GM23338 (cell line): ENCODE data around the gene GAREM1. TPM values are rescaled to one million over a fixed set of nuclear protein-coding genes. Genes with fewer than 3 reads are reported as not detected.

Experiments used
- ATAC-seq: fragments of 200-7000 bp; cut with Tn5 transposase; 3 replicates; pipeline ENCODE4 v1.9.1; 2020
- DNase-seq: peaks from one replicate; pipeline ENCODE4 v3.0.0-alpha.2; 2015; ENCODE audit warnings: low spot score
- H2AFZ ChIP-seq: fragments of 200-600 bp; sonication (generic); 2 replicates; pipeline ENCODE4 v1.8.0; 2016; ENCODE audit warnings: antibody characterized with exemption, mild to moderate bottlenecking, moderate library complexity
- H3F3A ChIP-seq: fragments of 200-600 bp; sonication (generic); replicated peaks from 2 replicates; pipeline ENCODE4 v1.8.0; 2017; ENCODE audit warnings: antibody characterized with exemption, mixed run types, low read depth
- H3K27ac ChIP-seq: fragments of 200-600 bp; sonication (generic); 2 replicates; pipeline ENCODE4 v1.6.1; 2016; ENCODE audit warnings: low read depth
- H3K27me3 ChIP-seq: fragments of 200-600 bp; sonication (generic); 2 replicates; pipeline ENCODE4 v1.8.0; 2016; ENCODE audit warnings: mild to moderate bottlenecking, mixed run types, moderate library complexity; ENCODE audit not compliant: insufficient read depth
- H3K36me3 ChIP-seq: fragments of 200-600 bp; sonication (generic); 2 replicates; pipeline ENCODE4 v1.8.0; 2016; ENCODE audit warnings: mild to moderate bottlenecking; ENCODE audit not compliant: insufficient read depth
- H3K4me1 ChIP-seq: fragments of 200-600 bp; sonication (generic); 2 replicates; pipeline ENCODE4 v1.8.0; 2016; ENCODE audit warnings: mild to moderate bottlenecking, moderate library complexity; ENCODE audit not compliant: insufficient read depth
- H3K4me2 ChIP-seq: fragments of 200-600 bp; sonication (generic); 2 replicates; pipeline ENCODE4 v1.7.1; 2017; ENCODE audit warnings: mixed run types
- H3K4me3 ChIP-seq: fragments of 200-600 bp; sonication (generic); 2 replicates; pipeline ENCODE4 v1.6.1; 2016; ENCODE audit warnings: mixed run types
- H3K79me2 ChIP-seq: fragments of 200-600 bp; sonication (generic); replicated peaks from 2 replicates; pipeline ENCODE4 v1.8.0; 2017; ENCODE audit warnings: mild to moderate bottlenecking; ENCODE audit not compliant: insufficient read depth
- H3K9me2 ChIP-seq: fragments of 200-600 bp; sonication (generic); 2 replicates; pipeline ENCODE4 v1.8.0; 2017; ENCODE audit not compliant: insufficient read depth
- H4K20me1 ChIP-seq: fragments of 200-600 bp; sonication (generic); replicated peaks from 2 replicates; pipeline ENCODE4 v1.8.0; 2017; ENCODE audit warnings: mild to moderate bottlenecking; ENCODE audit not compliant: insufficient read depth
- H3K27ac Mint-ChIP-seq: 2 replicates; pipeline ENCODE4 v1.8.0; 2020; ENCODE audit warnings: inconsistent platforms, mild to moderate bottlenecking, moderate library complexity, mixed read lengths
- H3K27me3 Mint-ChIP-seq: 3 replicates; pipeline ENCODE4 v1.8.0; 2022; ENCODE audit warnings: low read depth, mild to moderate bottlenecking, moderate library complexity, mixed read lengths, inconsistent platforms; ENCODE audit not compliant: insufficient read depth, poor library complexity
- H3K36me3 Mint-ChIP-seq: 3 replicates; pipeline ENCODE4 v1.8.0; 2021; ENCODE audit warnings: low read depth, mild to moderate bottlenecking, inconsistent platforms, moderate library complexity, mixed read lengths
- H3K4me1 Mint-ChIP-seq: 3 replicates; pipeline ENCODE4 v1.8.0; 2020; ENCODE audit warnings: mild to moderate bottlenecking, inconsistent platforms, mixed read lengths
- H3K4me3 Mint-ChIP-seq: 3 replicates; pipeline ENCODE4 v1.8.0; 2021; ENCODE audit warnings: moderate library complexity, mild to moderate bottlenecking, inconsistent platforms, mixed read lengths
- H3K9me3 Mint-ChIP-seq: 3 replicates; pipeline ENCODE4 v1.8.0; 2020; ENCODE audit warnings: moderate library complexity, mild to moderate bottlenecking, inconsistent platforms, mixed read lengths
- CREB1 ChIP-seq: fragments of 250-450 bp; sonication (Bioruptor Pico); IDR thresholded peaks from 2 replicates; pipeline ENCODE4 v1.5.0; 2020; ENCODE audit warnings: low read depth, mild to moderate bottlenecking, moderate library complexity
- CTCF ChIP-seq, 2 experiments: fragments of 200-600 bp in 1 of 2; sonication (generic) in 1 of 2; conservative IDR thresholded peaks; 2 replicates each; pipeline versions ENCODE4 v1.5.1 to v1.6.1; 2016 to 2017; ENCODE audit warnings: antibody characterized with exemption in 2 of 2, low read depth in 2 of 2, mild to moderate bottlenecking in 2 of 2, moderate library complexity in 1 of 2
- ETS1 ChIP-seq: IDR thresholded peaks from 2 replicates; pipeline ENCODE4 v1.6.1; 2016; ENCODE audit warnings: antibody characterized with exemption
- EZH2 ChIP-seq: fragments of 200-600 bp; sonication (generic); IDR thresholded peaks from one replicate; pipeline ENCODE4 v1.8.0; 2017; ENCODE audit warnings: antibody characterized with exemption, mild to moderate bottlenecking, low read depth; ENCODE audit not compliant: unreplicated experiment
- EZH2phosphoT487 ChIP-seq: fragments of 200-600 bp; sonication (generic); IDR thresholded peaks from one replicate; pipeline ENCODE4 v1.8.1; 2018; ENCODE audit warnings: antibody characterized with exemption; ENCODE audit not compliant: unreplicated experiment
- JUNB ChIP-seq: IDR thresholded peaks from one replicate; pipeline ENCODE4 v1.6.1; 2016; ENCODE audit warnings: antibody characterized with exemption; ENCODE audit not compliant: unreplicated experiment
- NANOG ChIP-seq: IDR thresholded peaks from 2 replicates; pipeline ENCODE4 v1.6.1; 2016; ENCODE audit warnings: antibody characterized with exemption, borderline replicate concordance
- POLR2AphosphoS5 ChIP-seq: IDR thresholded peaks from 2 replicates; pipeline ENCODE4 v1.6.1; 2016; ENCODE audit warnings: antibody characterized with exemption, low read depth
- STAT1 ChIP-seq: IDR thresholded peaks from one replicate; pipeline ENCODE4 v1.6.1; 2016; ENCODE audit warnings: antibody characterized with exemption; ENCODE audit not compliant: unreplicated experiment
- ZNF114 ChIP-seq: fragments of 250-450 bp; sonication (Bioruptor Pico); IDR thresholded peaks from 2 replicates; pipeline ENCODE4 v1.5.0; 2020; ENCODE audit warnings: mild to moderate bottlenecking, moderate library complexity
- ZNF331 ChIP-seq: fragments of 250-450 bp; sonication (Bioruptor Pico); IDR thresholded peaks from 2 replicates; pipeline ENCODE4 v1.5.0; 2020; ENCODE audit warnings: low read depth, mild to moderate bottlenecking, moderate library complexity
- polyA plus RNA-seq: library from polyadenylated mRNA; unstranded; fragments of >200 nt; fragmentation: Nextera tagmentation; extraction: Ambion mirVana; gene quantifications from 2 replicates; pipeline ENCODE4 v1.2.1, GENCODE V29; 2016
- total RNA-seq: library from RNA; depleted of rRNA; stranded (reverse); fragments of >200 nt; shearing (Covaris generic); gene quantifications from 2 replicates; pipeline ENCODE4 v1.2.3, GENCODE V29; 2014
- TF ChIP-seq, protein P1 (sequence below): fragments of 250-450 bp; sonication (Bioruptor Pico); IDR thresholded peaks from 2 replicates; pipeline ENCODE4 v1.5.0; 2020; ENCODE audit warnings: mild to moderate bottlenecking, moderate library complexity
- TF ChIP-seq, protein P2 (sequence below): IDR thresholded peaks from one replicate; pipeline ENCODE4 v1.6.1; 2018; ENCODE audit warnings: antibody characterized with exemption; ENCODE audit not compliant: unreplicated experiment

The GAREM1 gene
- total and polyA plus RNA-seq, 2 experiments from 2014 or later = 2.7 to 6.0 TPM

DNA sequence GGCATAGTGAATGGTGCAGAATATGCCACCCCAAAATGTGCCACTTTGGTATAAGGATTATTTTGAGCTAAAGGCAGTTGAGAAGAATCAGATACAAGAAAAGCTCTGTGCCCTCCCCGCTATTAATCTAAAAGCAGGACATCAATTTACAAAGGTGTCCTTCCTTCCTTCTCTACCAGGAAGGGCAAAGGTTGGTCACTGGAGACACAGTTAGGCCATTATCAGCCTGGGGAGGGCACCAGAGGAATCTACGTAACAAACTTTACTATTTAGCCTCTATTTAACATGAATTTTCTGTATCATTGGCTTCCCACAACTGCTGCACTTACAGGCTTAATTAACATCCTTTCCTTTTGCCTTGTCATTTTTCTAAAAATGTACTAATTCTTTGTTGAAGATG is 228.3 kb downstream of the GAREM1 start:
- Histone ChIP-seq H4K20me1 (no peaks in the 10 kb centered on the region), H3K27me3 (no peaks in the 10 kb centered on the region), H3K27ac (no peak overlapping the region), H3K9me2 (no peaks in the 10 kb centered on the region), H3K4me3 (no peak overlapping the region), H2AFZ (no peak overlapping the region), H3K36me3 (no peaks in the 10 kb centered on the region), H3K4me2 (no peak overlapping the region), H3K79me2 (no peaks in the 10 kb centered on the region), H3F3A (no peaks in the 10 kb centered on the region), H3K4me1 (peaks cover 13% of the 10 kb centered on the region)
- H3K4me1 Mint-ChIP-seq = peaks cover 14% of the 10 kb centered on the region
- H3K27me3 Mint-ChIP-seq = peaks cover 1% of the 10 kb centered on the region
- no peaks in the 10 kb centered on the region for H3K36me3 Mint-ChIP-seq
- ATAC-seq (no peak), DNase-seq (no peak)
- no peak overlapping the region for H3K27ac Mint-ChIP-seq
- no peak overlapping the region for H3K4me3 Mint-ChIP-seq
- no peaks in the 10 kb centered on the region for H3K9me3 Mint-ChIP-seq
- TF ChIP-seq ZNF114 (CRISPR knock-in tag) = no peak
- no peak for TF ChIP-seq EZH2phosphoT487
- TF ChIP-seq STAT1 = no peak
- TF ChIP-seq EZH2 = no peak
- TF ChIP-seq, protein P1, sequence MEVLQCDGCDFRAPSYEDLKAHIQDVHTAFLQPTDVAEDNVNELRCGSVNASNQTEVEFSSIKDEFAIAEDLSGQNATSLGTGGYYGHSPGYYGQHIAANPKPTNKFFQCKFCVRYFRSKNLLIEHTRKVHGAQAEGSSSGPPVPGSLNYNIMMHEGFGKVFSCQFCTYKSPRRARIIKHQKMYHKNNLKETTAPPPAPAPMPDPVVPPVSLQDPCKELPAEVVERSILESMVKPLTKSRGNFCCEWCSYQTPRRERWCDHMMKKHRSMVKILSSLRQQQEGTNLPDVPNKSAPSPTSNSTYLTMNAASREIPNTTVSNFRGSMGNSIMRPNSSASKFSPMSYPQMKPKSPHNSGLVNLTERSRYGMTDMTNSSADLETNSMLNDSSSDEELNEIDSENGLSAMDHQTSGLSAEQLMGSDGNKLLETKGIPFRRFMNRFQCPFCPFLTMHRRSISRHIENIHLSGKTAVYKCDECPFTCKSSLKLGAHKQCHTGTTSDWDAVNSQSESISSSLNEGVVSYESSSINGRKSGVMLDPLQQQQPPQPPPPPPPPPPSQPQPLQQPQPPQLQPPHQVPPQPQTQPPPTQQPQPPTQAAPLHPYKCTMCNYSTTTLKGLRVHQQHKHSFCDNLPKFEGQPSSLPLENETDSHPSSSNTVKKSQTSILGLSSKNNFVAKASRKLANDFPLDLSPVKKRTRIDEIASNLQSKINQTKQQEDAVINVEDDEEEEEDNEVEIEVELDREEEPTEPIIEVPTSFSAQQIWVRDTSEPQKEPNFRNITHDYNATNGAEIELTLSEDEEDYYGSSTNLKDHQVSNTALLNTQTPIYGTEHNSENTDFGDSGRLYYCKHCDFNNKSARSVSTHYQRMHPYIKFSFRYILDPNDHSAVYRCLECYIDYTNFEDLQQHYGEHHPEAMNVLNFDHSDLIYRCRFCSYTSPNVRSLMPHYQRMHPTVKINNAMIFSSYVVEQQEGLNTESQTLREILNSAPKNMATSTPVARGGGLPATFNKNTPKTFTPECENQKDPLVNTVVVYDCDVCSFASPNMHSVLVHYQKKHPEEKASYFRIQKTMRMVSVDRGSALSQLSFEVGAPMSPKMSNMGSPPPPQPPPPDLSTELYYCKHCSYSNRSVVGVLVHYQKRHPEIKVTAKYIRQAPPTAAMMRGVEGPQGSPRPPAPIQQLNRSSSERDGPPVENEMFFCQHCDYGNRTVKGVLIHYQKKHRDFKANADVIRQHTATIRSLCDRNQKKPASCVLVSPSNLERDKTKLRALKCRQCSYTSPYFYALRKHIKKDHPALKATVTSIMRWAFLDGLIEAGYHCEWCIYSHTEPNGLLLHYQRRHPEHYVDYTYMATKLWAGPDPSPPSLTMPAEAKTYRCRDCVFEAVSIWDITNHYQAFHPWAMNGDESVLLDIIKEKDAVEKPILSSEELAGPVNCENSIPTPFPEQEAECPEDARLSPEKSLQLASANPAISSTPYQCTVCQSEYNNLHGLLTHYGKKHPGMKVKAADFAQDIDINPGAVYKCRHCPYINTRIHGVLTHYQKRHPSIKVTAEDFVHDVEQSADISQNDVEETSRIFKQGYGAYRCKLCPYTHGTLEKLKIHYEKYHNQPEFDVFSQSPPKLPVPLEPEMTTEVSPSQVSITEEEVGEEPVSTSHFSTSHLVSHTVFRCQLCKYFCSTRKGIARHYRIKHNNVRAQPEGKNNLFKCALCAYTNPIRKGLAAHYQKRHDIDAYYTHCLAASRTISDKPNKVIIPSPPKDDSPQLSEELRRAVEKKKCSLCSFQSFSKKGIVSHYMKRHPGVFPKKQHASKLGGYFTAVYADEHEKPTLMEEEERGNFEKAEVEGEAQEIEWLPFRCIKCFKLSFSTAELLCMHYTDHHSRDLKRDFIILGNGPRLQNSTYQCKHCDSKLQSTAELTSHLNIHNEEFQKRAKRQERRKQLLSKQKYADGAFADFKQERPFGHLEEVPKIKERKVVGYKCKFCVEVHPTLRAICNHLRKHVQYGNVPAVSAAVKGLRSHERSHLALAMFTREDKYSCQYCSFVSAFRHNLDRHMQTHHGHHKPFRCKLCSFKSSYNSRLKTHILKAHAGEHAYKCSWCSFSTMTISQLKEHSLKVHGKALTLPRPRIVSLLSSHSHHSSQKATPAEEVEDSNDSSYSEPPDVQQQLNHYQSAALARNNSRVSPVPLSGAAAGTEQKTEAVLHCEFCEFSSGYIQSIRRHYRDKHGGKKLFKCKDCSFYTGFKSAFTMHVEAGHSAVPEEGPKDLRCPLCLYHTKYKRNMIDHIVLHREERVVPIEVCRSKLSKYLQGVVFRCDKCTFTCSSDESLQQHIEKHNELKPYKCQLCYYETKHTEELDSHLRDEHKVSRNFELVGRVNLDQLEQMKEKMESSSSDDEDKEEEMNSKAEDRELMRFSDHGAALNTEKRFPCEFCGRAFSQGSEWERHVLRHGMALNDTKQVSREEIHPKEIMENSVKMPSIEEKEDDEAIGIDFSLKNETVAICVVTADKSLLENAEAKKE (CRISPR knock-in tag) = no peak
- TF ChIP-seq ETS1 = no peak
- no peak for TF ChIP-seq JUNB
- TF ChIP-seq NANOG = no peak
- no peak for TF ChIP-seq POLR2AphosphoS5
- TF ChIP-seq, protein P2, sequence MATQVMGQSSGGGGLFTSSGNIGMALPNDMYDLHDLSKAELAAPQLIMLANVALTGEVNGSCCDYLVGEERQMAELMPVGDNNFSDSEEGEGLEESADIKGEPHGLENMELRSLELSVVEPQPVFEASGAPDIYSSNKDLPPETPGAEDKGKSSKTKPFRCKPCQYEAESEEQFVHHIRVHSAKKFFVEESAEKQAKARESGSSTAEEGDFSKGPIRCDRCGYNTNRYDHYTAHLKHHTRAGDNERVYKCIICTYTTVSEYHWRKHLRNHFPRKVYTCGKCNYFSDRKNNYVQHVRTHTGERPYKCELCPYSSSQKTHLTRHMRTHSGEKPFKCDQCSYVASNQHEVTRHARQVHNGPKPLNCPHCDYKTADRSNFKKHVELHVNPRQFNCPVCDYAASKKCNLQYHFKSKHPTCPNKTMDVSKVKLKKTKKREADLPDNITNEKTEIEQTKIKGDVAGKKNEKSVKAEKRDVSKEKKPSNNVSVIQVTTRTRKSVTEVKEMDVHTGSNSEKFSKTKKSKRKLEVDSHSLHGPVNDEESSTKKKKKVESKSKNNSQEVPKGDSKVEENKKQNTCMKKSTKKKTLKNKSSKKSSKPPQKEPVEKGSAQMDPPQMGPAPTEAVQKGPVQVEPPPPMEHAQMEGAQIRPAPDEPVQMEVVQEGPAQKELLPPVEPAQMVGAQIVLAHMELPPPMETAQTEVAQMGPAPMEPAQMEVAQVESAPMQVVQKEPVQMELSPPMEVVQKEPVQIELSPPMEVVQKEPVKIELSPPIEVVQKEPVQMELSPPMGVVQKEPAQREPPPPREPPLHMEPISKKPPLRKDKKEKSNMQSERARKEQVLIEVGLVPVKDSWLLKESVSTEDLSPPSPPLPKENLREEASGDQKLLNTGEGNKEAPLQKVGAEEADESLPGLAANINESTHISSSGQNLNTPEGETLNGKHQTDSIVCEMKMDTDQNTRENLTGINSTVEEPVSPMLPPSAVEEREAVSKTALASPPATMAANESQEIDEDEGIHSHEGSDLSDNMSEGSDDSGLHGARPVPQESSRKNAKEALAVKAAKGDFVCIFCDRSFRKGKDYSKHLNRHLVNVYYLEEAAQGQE = no peak
- TF ChIP-seq CREB1 (CRISPR knock-in tag) = no peak
- no peak for TF ChIP-seq CTCF (conservative IDR thresholded peaks at IDR 0.05; ENCODE audit: low read depth in 2 of 2)
- TF ChIP-seq ZNF331 (CRISPR knock-in tag) = no peak
